ENCODE measurements around the gene EGFL7.

The EGFL7 gene

GRCh38 chr9:136687721-136688223 is 25.1 kb downstream of the EGFL7 start:
- no peak for FAIRE-seq

- FAIRE-seq: no peak
Observed at GRCh38 chr9:136688274-136689107, 25.8 kb downstream of the EGFL7 start.

- FAIRE-seq: no peak
Observed at GRCh38 chr9:136689108-136689460, 26.4 kb downstream of the EGFL7 start.

GRCh38 chr9:136690104-136690805 is 27.5 kb downstream of the EGFL7 start:
- no peak for FAIRE-seq

- no peak for FAIRE-seq
Observed at GRCh38 chr9:136690806-136691261, 28.1 kb downstream of the EGFL7 start.

GRCh38 chr9:136691316-136692184 is 28.8 kb downstream of the EGFL7 start:
- FAIRE-seq: no peak

- FAIRE-seq: no peak
Observed at GRCh38 chr9:136692185-136693134, 29.7 kb downstream of the EGFL7 start.

- no peak for FAIRE-seq
Observed at GRCh38 chr9:136693135-136693489, 30.4 kb downstream of the EGFL7 start.

- FAIRE-seq: no peak
Observed at GRCh38 chr9:136693490-136694162, 30.9 kb downstream of the EGFL7 start.

GRCh38 chr9:136694163-136694871 is 31.6 kb downstream of the EGFL7 start:
- FAIRE-seq: no peak

GRCh38 chr9:136694872-136695247 is 32.1 kb downstream of the EGFL7 start:
- FAIRE-seq: no peak

GRCh38 chr9:136695435-136695895 is 32.7 kb downstream of the EGFL7 start:
- no peak for FAIRE-seq

GRCh38 chr9:136695955-136696354 is 33.2 kb downstream of the EGFL7 start:
- FAIRE-seq: no peak

GRCh38 chr9:136696502-136696901 is 33.8 kb downstream of the EGFL7 start:
- FAIRE-seq: no peak

GRCh38 chr9:136697146-136697820 is 34.6 kb downstream of the EGFL7 start:
- FAIRE-seq: no peak

- FAIRE-seq: no peak
Observed at GRCh38 chr9:136697821-136698526, 35.3 kb downstream of the EGFL7 start.

- FAIRE-seq: no peak
Observed at GRCh38 chr9:136698635-136699246, 36.0 kb downstream of the EGFL7 start.

GRCh38 chr9:136700304-136700703 is 37.6 kb downstream of the EGFL7 start:
- no peak for FAIRE-seq

Data from endometrium (tissue), 2 donors.